PFSK-1 (cell line): ENCODE data around the gene PHACTR1.

Experiments
- FOXP2 ChIP-seq: optimal IDR thresholded peaks from 2 replicates; pipeline ENCODE3; 2011; ENCODE audit warnings: borderline replicate concordance, control low read depth, inconsistent platforms; ENCODE audit not compliant: insufficient read depth; ENCODE audit errors: extremely low read length, extremely low read depth
- POLR2AphosphoS5 ChIP-seq: IDR thresholded peaks from 2 replicates; pipeline ENCODE4 v1.6.1; 2012; ENCODE audit warnings: low read depth, mild to moderate bottlenecking, control low read depth, low read length, moderate library complexity
- REST ChIP-seq, 2 experiments: IDR thresholded peaks; 2 replicates each; pipeline versions ENCODE4 v1.6.1 to v1.8.0; 2011 to 2012; ENCODE audit warnings: low read depth in 2 of 2, low read length in 2 of 2, control low read depth in 1 of 2, inconsistent platforms in 1 of 2, mild to moderate bottlenecking in 1 of 2, moderate library complexity in 1 of 2; ENCODE audit not compliant: insufficient read depth in 1 of 2
- SIN3A ChIP-seq: IDR thresholded peaks from 2 replicates; pipeline ENCODE4 v1.6.1; 2012; ENCODE audit warnings: mild to moderate bottlenecking, low read length, moderate library complexity, borderline replicate concordance; ENCODE audit not compliant: insufficient read depth
- TAF1 ChIP-seq: IDR thresholded peaks from 2 replicates; pipeline ENCODE4 v1.6.1; 2012; ENCODE audit warnings: low read length, control low read depth, borderline replicate concordance; ENCODE audit not compliant: insufficient read depth

Gene PHACTR1

GRCh38 chr6:13068586-13069210 lies 352.1 kb downstream of the PHACTR1 start:
- TF ChIP-seq SIN3A, result no peak
- no peak for TF ChIP-seq FOXP2
- TF ChIP-seq TAF1, result no peak
- TF ChIP-seq POLR2AphosphoS5, result no peak
- no peak for TF ChIP-seq REST (IDR thresholded peaks at IDR 0.05; ENCODE audit: insufficient read depth in 1 of 2, low read depth in 2 of 2, low read length in 2 of 2)

GRCh38 chr6:13071550-13072345 lies 355.2 kb downstream of the PHACTR1 start:
- TF ChIP-seq SIN3A (no peak), REST (IDR thresholded peaks at IDR 0.05; ENCODE audit: insufficient read depth in 1 of 2, low read depth in 2 of 2, low read length in 2 of 2) (no peak), TAF1 (no peak), POLR2AphosphoS5 (no peak), FOXP2 (no peak)

- TF ChIP-seq SIN3A, result no peak
- TF ChIP-seq FOXP2, result no peak
- TF ChIP-seq REST (IDR thresholded peaks at IDR 0.05; ENCODE audit: insufficient read depth in 1 of 2, low read depth in 2 of 2, low read length in 2 of 2), result no peak
- no peak for TF ChIP-seq TAF1
- TF ChIP-seq POLR2AphosphoS5, result no peak
Measured at GRCh38 chr6:13072686-13073347, 356.2 kb downstream of the PHACTR1 start.

GRCh38 chr6:13074415-13075140 lies 358.0 kb downstream of the PHACTR1 start:
- TF ChIP-seq FOXP2, result no peak
- no peak for TF ChIP-seq SIN3A
- TF ChIP-seq TAF1, result no peak
- TF ChIP-seq REST (IDR thresholded peaks at IDR 0.05; ENCODE audit: insufficient read depth in 1 of 2, low read depth in 2 of 2, low read length in 2 of 2), result no peak
- no peak for TF ChIP-seq POLR2AphosphoS5
